Measurements from ENCODE around the gene UGT1A7.

- no peak for TF ChIP-seq POLR2A (IDR thresholded peaks at IDR 0.05)
- TF ChIP-seq CTCF (IDR thresholded peaks at IDR 0.05) = no peak
Measured at GRCh38 chr2:233779722-233780121, 98.0 kb downstream of the UGT1A7 start.

Data from esophagus squamous epithelium (tissue), 4 donors.